Measurements from ENCODE around the gene B4GALT1. TPM values are rescaled to one million over a fixed set of nuclear protein-coding genes. Genes with fewer than 3 reads are reported as not detected.

Gene B4GALT1
- total RNA-seq, 1 experiment from 2014 or later = 32.0 TPM

- Histone ChIP-seq H3K36me3 (ENCODE audit: insufficient read depth, low read length, poor library complexity, severe bottlenecking) (no peaks in the 10 kb centered on the region), H3K4me3 (ENCODE audit: low read depth, low read length, poor library complexity, severe bottlenecking) (no peak overlapping the region), H3K9me3 (ENCODE audit: low read depth, low read length, poor library complexity, severe bottlenecking) (no peaks in the 10 kb centered on the region), H3K27me3 (replicated peaks; ENCODE audit: insufficient read depth, low read depth, low read length, poor library complexity) (no peaks in the 10 kb centered on the region), H3K27ac (ENCODE audit: low read depth, low read length, poor library complexity, severe bottlenecking) (no peak overlapping the region), H3K4me1 (ENCODE audit: insufficient read depth, low read length, poor library complexity, severe bottlenecking) (no peaks in the 10 kb centered on the region)
- DNase-seq (ENCODE audit: low spot score) = no peak
- ChIA-PET POLR2A (ENCODE audit: low non-redundant PET) (no interaction called here), CTCF (interaction anchor here (0.6 kb wide), 1 partner anchor 23 kb away, joined by 10 read pairs; no protein-coding TSS in a partner anchor)
- TF ChIP-seq EZH2 (IDR thresholded peaks at IDR 0.05; ENCODE audit: borderline replicate concordance, low read depth, low read length, poor library complexity, severe bottlenecking) = no peak
- TF ChIP-seq CTCF (conservative IDR thresholded peaks at IDR 0.05; ENCODE audit: low read depth, low read length) = no peak
- BruUV-seq (replicated peaks) = no TSS peak
- intact Hi-C loops (cut with micrococcal nuclease; ENCODE audit: unreplicated experiment) = no loop called here
Measured at GRCh38 chr9:33178972-33179697, 12.0 kb upstream of the B4GALT1 start.

- TF ChIP-seq EZH2 (IDR thresholded peaks at IDR 0.05; ENCODE audit: borderline replicate concordance, low read depth, low read length, poor library complexity, severe bottlenecking) (no peak), CTCF (conservative IDR thresholded peaks at IDR 0.05; ENCODE audit: low read depth, low read length) (no peak)
- H3K27me3 ChIP-seq (replicated peaks; ENCODE audit: insufficient read depth, low read depth, low read length, poor library complexity) = no peaks in the 10 kb centered on the region
- intact Hi-C loops (cut with micrococcal nuclease; ENCODE audit: unreplicated experiment) = no loop called here
- no peak overlapping the region for H3K4me3 ChIP-seq (ENCODE audit: low read depth, low read length, poor library complexity, severe bottlenecking)
- H3K9me3 ChIP-seq (ENCODE audit: low read depth, low read length, poor library complexity, severe bottlenecking) = no peaks in the 10 kb centered on the region
- no peaks in the 10 kb centered on the region for H3K36me3 ChIP-seq (ENCODE audit: insufficient read depth, low read length, poor library complexity, severe bottlenecking)
- CTCF ChIA-PET = no interaction called here
- BruUV-seq (replicated peaks) = no TSS peak
- no peaks in the 10 kb centered on the region for H3K4me1 ChIP-seq (ENCODE audit: insufficient read depth, low read length, poor library complexity, severe bottlenecking)
- DNase-seq (ENCODE audit: low spot score) = no peak
- POLR2A ChIA-PET (ENCODE audit: low non-redundant PET) = no interaction called here
- no peak overlapping the region for H3K27ac ChIP-seq (ENCODE audit: low read depth, low read length, poor library complexity, severe bottlenecking)
Measured at GRCh38 chr9:33177639-33178038, 10.5 kb upstream of the B4GALT1 start.

- ChIA-PET CTCF (no interaction called here), POLR2A (ENCODE audit: low non-redundant PET) (no interaction called here)
- no TSS peak for BruUV-seq (replicated peaks)
- H3K27ac ChIP-seq (ENCODE audit: low read depth, low read length, poor library complexity, severe bottlenecking) = no peak overlapping the region
- TF ChIP-seq EZH2 (IDR thresholded peaks at IDR 0.05; ENCODE audit: borderline replicate concordance, low read depth, low read length, poor library complexity, severe bottlenecking) (no peak), CTCF (conservative IDR thresholded peaks at IDR 0.05; ENCODE audit: low read depth, low read length) (no peak)
- H3K4me1 ChIP-seq (ENCODE audit: insufficient read depth, low read length, poor library complexity, severe bottlenecking) = no peaks in the 10 kb centered on the region
- H3K4me3 ChIP-seq (ENCODE audit: low read depth, low read length, poor library complexity, severe bottlenecking) = no peak overlapping the region
- H3K27me3 ChIP-seq (replicated peaks; ENCODE audit: insufficient read depth, low read depth, low read length, poor library complexity) = no peaks in the 10 kb centered on the region
- no peak for DNase-seq (ENCODE audit: low spot score)
- no peaks in the 10 kb centered on the region for H3K9me3 ChIP-seq (ENCODE audit: low read depth, low read length, poor library complexity, severe bottlenecking)
- no peaks in the 10 kb centered on the region for H3K36me3 ChIP-seq (ENCODE audit: insufficient read depth, low read length, poor library complexity, severe bottlenecking)
- intact Hi-C loops (cut with micrococcal nuclease; ENCODE audit: unreplicated experiment) = no loop called here
Measured at GRCh38 chr9:33177086-33177485, 9.9 kb upstream of the B4GALT1 start.
